Sigmoid colon (tissue), 7 donors: Measurements from ENCODE around the gene FLNA. TPM values are rescaled to one million over a fixed set of nuclear protein-coding genes. Genes with fewer than 3 reads are reported as not detected.
A peak's percentile ranks its signal among the peaks of the same experiment; 100 is the strongest.
"Not testable (repeated sequence)": the region's sequence is repeated elsewhere in the genome, so short reads cannot be mapped to it uniquely, and the experiment has no call there.

Source experiments
- DNase-seq: peaks from one replicate; pipeline ENCODE4 v3.0.0-alpha.2; 2019
- H3K27ac ChIP-seq, 4 donors: fragments of 200-600 bp; sonication (generic); one replicate each; pipeline ENCODE4 v1.5.1; 2016 to 2019; ENCODE audit warnings: mild to moderate bottlenecking in 1 of 4
- H3K27me3 ChIP-seq, 3 donors: fragments of 200-600 bp; sonication (generic); one replicate each; pipeline ENCODE4 v1.5.1; 2019; ENCODE audit warnings: mild to moderate bottlenecking in 1 of 3
- H3K36me3 ChIP-seq, 4 donors: fragments of 200-600 bp; sonication (generic); one replicate each; pipeline ENCODE4 v1.5.1; 2016 to 2019
- H3K4me1 ChIP-seq, 4 donors: fragments of 200-600 bp; sonication (generic); one replicate each; pipeline ENCODE4 v1.5.1; 2017 to 2019
- H3K4me3 ChIP-seq, 4 donors: fragments of 200-600 bp; sonication (generic); one replicate each; pipeline ENCODE4 v1.5.1; 2017 to 2019; ENCODE audit warnings: mild to moderate bottlenecking in 2 of 4, moderate library complexity in 1 of 4
- H3K9me3 ChIP-seq, 4 donors: fragments of 200-600 bp in 3 of 4; sonication (generic) in 3 of 4; one replicate each; pipeline versions ENCODE4 v1.5.1 to v1.6.1; 2013 to 2019
- CTCF ChIP-seq, 4 experiments: fragments of 450-650 bp in 3 of 4; fragments of 200-600 bp in 1 of 4; IDR thresholded peaks; one replicate each; pipeline ENCODE4 v1.5.1; 2016 to 2019; ENCODE audit warnings: antibody characterized with exemption in 4 of 4, mild to moderate bottlenecking in 3 of 4, moderate library complexity in 2 of 4
- EP300 ChIP-seq, 4 donors: sonication (generic); formaldehyde crosslinking; IDR thresholded peaks; one replicate each; pipeline ENCODE4 v1.6.1; 2017; ENCODE audit warnings: antibody characterized with exemption in 4 of 4
- POLR2A ChIP-seq, 2 donors: fragments of 450-650 bp; IDR thresholded peaks; one replicate each; pipeline ENCODE4 v1.6.1; 2016; ENCODE audit warnings: antibody characterized with exemption in 2 of 2, mild to moderate bottlenecking in 2 of 2, moderate library complexity in 2 of 2
- POLR2AphosphoS5 ChIP-seq, 4 donors: sonication (generic); formaldehyde crosslinking; IDR thresholded peaks; one replicate each; pipeline ENCODE4 v1.6.1; 2017; ENCODE audit warnings: antibody characterized with exemption in 4 of 4
- WGBS, 2 donors: extraction: QIAGEN DNeasy Blood & Tissue Kit; methylation state at CpG; one replicate each; pipeline ENCODE4 v1.1.7; 2013; 5-methylcytosine and 5-hydroxymethylcytosine counted together
- intact Hi-C: fragments of 100-400 bp; cut with DNase I; formaldehyde crosslinking; loops from one replicate; pipeline ENCODE4 v1.15.1; 2023
- polyA plus RNA-seq, 3 donors: library from polyadenylated mRNA; stranded (reverse); fragments of 200-250 nt; gene quantifications; one replicate each; pipeline ENCODE4 v1.2.3, GENCODE V29; 2013
- total RNA-seq, 4 donors: library from RNA; depleted of rRNA; stranded (reverse); fragments of >200 nt; gene quantifications; one replicate each; pipeline ENCODE4 v1.1.0, GENCODE V29; 2016
- donor health status: healthy with polysubstance abuse.
- donor health status: Bipolar disorder and iron deficiency.
- donor health status: healthy.

Gene FLNA
- total and polyA plus RNA-seq, 7 donors = 27.0 to 9,435 (median 2,494) TPM

GRCh38 chrX:154348114-154348531 is 26.3 kb downstream of the FLNA start:
- Histone ChIP-seq H3K4me3 (no peak overlapping the region), H3K9me3 (no peaks in the 10 kb centered on the region), H3K27ac (peak overlapping the region; percentile 57 to 99 (median 98)), H3K27me3 (no peaks in the 10 kb centered on the region), H3K4me1 (no peaks in the 10 kb centered on the region), H3K36me3 (peaks cover 30 to 48% (median 39%) of the 10 kb centered on the region in 4 donors)
- 72 to 79% methylated on average over 7 of the region's 7 CpGs for WGBS, 2 donors
- intact Hi-C loops = no loop called here
- peak; percentile 79 for DNase-seq
- TF ChIP-seq POLR2A (IDR thresholded peaks at IDR 0.05) (no peak), CTCF (IDR thresholded peaks at IDR 0.05) (no peak), EP300 (IDR thresholded peaks at IDR 0.05) (no peak), POLR2AphosphoS5 (IDR thresholded peaks at IDR 0.05) (peak; percentile 2 to 76 (median 68))

- intact Hi-C loops, H3K27ac ChIP-seq, DNase-seq, H3K4me3 ChIP-seq, H3K36me3 ChIP-seq, H3K27me3 ChIP-seq, H3K9me3 ChIP-seq, H3K4me1 ChIP-seq: not testable (repeated sequence)
- no CpG with 5 or more reads among the region's 20 CpGs for WGBS, 2 donors
Observed at GRCh38 chrX:154343620-154344019, 30.8 kb downstream of the FLNA start.

GRCh38 chrX:154343063-154343462 is 31.4 kb downstream of the FLNA start:
- DNase-seq, intact Hi-C loops: not testable (repeated sequence)
- no CpG with 5 or more reads among the region's 16 CpGs for WGBS, 2 donors

GRCh38 chrX:154341399-154342298 is 32.8 kb downstream of the FLNA start:
- H3K4me1 ChIP-seq, H3K9me3 ChIP-seq, H3K36me3 ChIP-seq, intact Hi-C loops, H3K27me3 ChIP-seq, DNase-seq, H3K4me3 ChIP-seq: not testable (repeated sequence)
- WGBS, 2 donors = 0% methylated on average over 18 to 20 of the region's 115 CpGs
- H3K27ac ChIP-seq = peak overlapping the region in 2 of 4 donors; percentile 53 to 55

More at GRCh38 chrX:154343063-154343462, 31.4 kb downstream of the FLNA start:
- H3K36me3 ChIP-seq, H3K27me3 ChIP-seq, H3K4me3 ChIP-seq, H3K4me1 ChIP-seq, H3K9me3 ChIP-seq, H3K27ac ChIP-seq: not testable (repeated sequence)

GRCh38 chrX:154334496-154334895 is 39.9 kb downstream of the FLNA start:
- H3K27ac ChIP-seq = no peak overlapping the region
- WGBS, 2 donors = 79 to 84% methylated on average over 10 of the region's 10 CpGs
- no peaks in the 10 kb centered on the region for H3K36me3 ChIP-seq
- no peak for DNase-seq
- H3K27me3 ChIP-seq = no peaks in the 10 kb centered on the region
- no peaks in the 10 kb centered on the region for H3K4me1 ChIP-seq
- no peak overlapping the region for H3K4me3 ChIP-seq
- no peaks in the 10 kb centered on the region for H3K9me3 ChIP-seq
- no peak for TF ChIP-seq EP300 (IDR thresholded peaks at IDR 0.05)
- no peak for TF ChIP-seq POLR2AphosphoS5 (IDR thresholded peaks at IDR 0.05)
- no peak for TF ChIP-seq CTCF (IDR thresholded peaks at IDR 0.05)
- TF ChIP-seq POLR2A (IDR thresholded peaks at IDR 0.05) = no peak
- intact Hi-C loops = no loop called here

GRCh38 chrX:154333837-154334271 is 40.6 kb downstream of the FLNA start:
- Histone ChIP-seq H3K36me3 (no peaks in the 10 kb centered on the region), H3K9me3 (no peaks in the 10 kb centered on the region), H3K4me3 (no peak overlapping the region), H3K27ac (no peak overlapping the region), H3K27me3 (no peaks in the 10 kb centered on the region), H3K4me1 (no peaks in the 10 kb centered on the region)
- DNase-seq = no peak
- 61 to 80% methylated on average over 6 of the region's 6 CpGs for WGBS, 2 donors
- intact Hi-C loops = no loop called here
- no peak for TF ChIP-seq EP300 (IDR thresholded peaks at IDR 0.05)
- no peak for TF ChIP-seq POLR2A (IDR thresholded peaks at IDR 0.05)
- TF ChIP-seq POLR2AphosphoS5 (IDR thresholded peaks at IDR 0.05) = no peak
- TF ChIP-seq CTCF (IDR thresholded peaks at IDR 0.05) = no peak
